Activated T-helper 2 cell treated with anti-CD3 and anti-CD28 coated beads, Interferon-gamma antibody, Interleukin-2, Interleukin-4, amounts not matched to agents 10 μg/mL and 5 μg/mL and 100 μg/mL, durations not matched to agents 14 hours and 24 hours and 36 hours (primary cell): ENCODE results near the gene PRDM1. TPM values are rescaled to one million over a fixed set of nuclear protein-coding genes. Genes with fewer than 3 reads are reported as not detected.

Experiments
- DNase-seq: peaks from one replicate; pipeline ENCODE4 v3.0.0; 2021; ENCODE audit warnings: low spot score
- H3K27ac Mint-ChIP-seq: one replicate; pipeline ENCODE4 v1.8.0; 2021; ENCODE audit warnings: mixed read lengths
- H3K27me3 Mint-ChIP-seq: one replicate; pipeline ENCODE4 v1.8.0; 2021; ENCODE audit warnings: low read depth, mixed read lengths
- H3K36me3 Mint-ChIP-seq: one replicate; pipeline ENCODE4 v1.8.0; 2021; ENCODE audit warnings: low read depth, mixed read lengths
- H3K4me1 Mint-ChIP-seq: one replicate; pipeline ENCODE4 v1.8.0; 2021; ENCODE audit warnings: low read depth, mixed read lengths
- H3K4me3 Mint-ChIP-seq: one replicate; pipeline ENCODE4 v1.8.0; 2021; ENCODE audit warnings: low read depth, mild to moderate bottlenecking, moderate library complexity, mixed read lengths
- H3K9me3 Mint-ChIP-seq: one replicate; pipeline ENCODE4 v1.8.0; 2021; ENCODE audit warnings: mixed read lengths
- intact Hi-C: fragments of 100-400 bp; cut with micrococcal nuclease; formaldehyde crosslinking; loops from one replicate; pipeline ENCODE4 v1.15.1; 2023
- total RNA-seq: library from RNA; stranded (reverse); gene quantifications from 2 replicates; pipeline ENCODE4 v1.2.3, GENCODE V29; 2022

The PRDM1 gene
- total RNA-seq, 1 donor from 2014 or later: 52.3 TPM

DNA sequence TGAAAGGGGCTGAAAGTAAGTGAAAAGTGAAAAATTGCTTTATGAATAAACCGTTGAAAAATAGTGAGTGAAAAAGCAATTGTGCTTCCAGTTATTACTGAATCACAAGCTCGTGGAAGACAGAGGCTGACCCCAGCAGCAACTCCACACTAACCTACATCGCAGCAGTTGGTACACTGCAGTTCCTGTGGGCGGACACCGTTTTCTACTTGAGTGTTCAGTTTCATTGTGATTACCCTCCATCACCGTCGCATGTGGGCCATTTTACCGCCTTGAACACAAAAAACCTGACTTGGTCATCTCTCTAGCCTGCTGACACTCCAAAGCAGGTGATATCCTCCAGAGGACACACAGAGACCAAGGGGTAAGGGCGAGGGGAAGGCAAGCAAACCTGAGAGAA lies 28.4 kb downstream of the PRDM1 start:
- intact Hi-C loops: loop anchor here (1.0 kb wide), 5 partner anchors 12 to 72 kb away; no protein-coding TSS in a partner anchor
- DNase-seq: peak; percentile 55
- peak overlapping the region; percentile 78 for H3K27ac Mint-ChIP-seq
- peaks cover 89% of the 10 kb centered on the region for H3K4me1 Mint-ChIP-seq
- peak overlapping the region; percentile 31 for H3K4me3 Mint-ChIP-seq
- no peaks in the 10 kb centered on the region for H3K27me3 Mint-ChIP-seq
- H3K9me3 Mint-ChIP-seq: peaks cover 5% of the 10 kb centered on the region
- peaks cover 20% of the 10 kb centered on the region for H3K36me3 Mint-ChIP-seq

GRCh38 chr6:106115286-106115685 lies 29.1 kb downstream of the PRDM1 start:
- no peak for DNase-seq
- Mint-ChIP-seq H3K4me3 (no peak overlapping the region), H3K27ac (peak overlapping the region; percentile 78), H3K9me3 (peaks cover 5% of the 10 kb centered on the region), H3K4me1 (peaks cover 90% of the 10 kb centered on the region), H3K36me3 (peaks cover 19% of the 10 kb centered on the region), H3K27me3 (no peaks in the 10 kb centered on the region)
- intact Hi-C loops: no loop called here

DNA sequence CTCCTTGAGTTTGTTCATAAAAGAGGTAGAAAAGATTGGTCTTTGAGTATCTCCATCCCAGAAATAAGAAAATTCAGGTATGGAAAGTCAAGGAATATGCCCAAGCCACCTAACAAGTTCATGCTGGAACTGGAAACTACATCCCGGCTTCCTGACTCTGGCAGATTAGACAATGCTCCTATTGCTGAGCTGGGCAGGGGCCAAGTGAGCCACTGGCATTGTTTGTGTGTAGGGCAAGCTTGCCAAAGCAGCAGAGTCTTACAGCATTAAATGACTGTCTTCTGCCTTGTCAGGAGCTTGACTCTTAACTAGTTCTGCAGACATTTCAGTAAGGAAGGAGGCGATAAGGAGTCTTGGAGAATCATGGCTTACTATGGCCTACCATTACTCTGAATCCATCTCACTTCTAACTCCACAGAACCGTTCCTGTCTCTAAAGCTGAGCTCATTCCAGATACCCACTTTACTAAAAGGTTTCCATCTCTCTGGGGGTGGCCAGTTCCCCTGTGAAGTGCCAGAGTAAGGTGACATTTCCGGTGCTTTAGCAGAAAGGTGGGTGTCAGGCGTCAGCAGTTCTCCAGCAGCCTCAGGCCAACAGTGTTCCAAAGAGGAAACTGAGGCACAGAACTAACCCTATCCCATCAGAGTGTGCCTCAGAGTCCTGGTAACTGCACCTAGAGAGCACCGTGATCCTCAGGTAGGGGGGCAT lies 30.1 kb downstream of the PRDM1 start:
- Mint-ChIP-seq H3K27me3 (no peaks in the 10 kb centered on the region), H3K9me3 (peaks cover 5% of the 10 kb centered on the region), H3K27ac (no peak overlapping the region), H3K36me3 (peaks cover 14% of the 10 kb centered on the region), H3K4me1 (peaks cover 91% of the 10 kb centered on the region), H3K4me3 (no peak overlapping the region)
- intact Hi-C loops: no loop called here
- DNase-seq: no peak

DNA sequence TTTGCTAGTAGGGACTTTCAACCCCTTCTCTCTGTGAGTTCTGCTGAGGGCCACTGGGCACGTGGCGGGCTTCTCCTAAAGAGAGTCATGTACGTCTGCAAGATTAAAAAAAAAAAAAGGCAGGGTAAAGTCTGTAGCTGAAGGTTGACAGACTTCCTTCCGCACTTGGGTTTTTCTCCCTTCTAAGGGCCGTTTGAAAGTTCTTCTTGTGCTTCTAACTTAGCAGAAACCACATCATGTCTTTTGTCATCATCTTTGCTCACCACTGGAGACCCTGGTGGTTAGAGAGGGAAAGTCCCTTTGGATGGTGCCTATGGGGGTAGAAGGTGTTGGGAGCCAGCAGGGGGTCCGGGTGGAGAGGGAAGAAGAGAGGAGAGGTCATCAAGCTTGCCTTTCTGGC lies 31.4 kb downstream of the PRDM1 start:
- Mint-ChIP-seq H3K27me3 (no peaks in the 10 kb centered on the region), H3K4me1 (peaks cover 88% of the 10 kb centered on the region), H3K36me3 (peaks cover 14% of the 10 kb centered on the region), H3K27ac (peak overlapping the region; percentile 79), H3K9me3 (peaks cover 5% of the 10 kb centered on the region), H3K4me3 (no peak overlapping the region)
- DNase-seq: peak; percentile 48
- intact Hi-C loops: loop anchor here (1.0 kb wide), 1 partner anchor 9 kb away; no protein-coding TSS in a partner anchor

- peak overlapping the region; percentile 77 for H3K27ac Mint-ChIP-seq
- no peaks in the 10 kb centered on the region for H3K27me3 Mint-ChIP-seq
- H3K4me1 Mint-ChIP-seq: peaks cover 86% of the 10 kb centered on the region
- peak overlapping the region; percentile 34 for H3K4me3 Mint-ChIP-seq
- DNase-seq: no peak
- peaks cover 5% of the 10 kb centered on the region for H3K9me3 Mint-ChIP-seq
- intact Hi-C loops: no loop called here
- peaks cover 18% of the 10 kb centered on the region for H3K36me3 Mint-ChIP-seq
These were observed 32.8 kb downstream of the PRDM1 start for GRCh38 chr6:106118835-106119431.

DNA sequence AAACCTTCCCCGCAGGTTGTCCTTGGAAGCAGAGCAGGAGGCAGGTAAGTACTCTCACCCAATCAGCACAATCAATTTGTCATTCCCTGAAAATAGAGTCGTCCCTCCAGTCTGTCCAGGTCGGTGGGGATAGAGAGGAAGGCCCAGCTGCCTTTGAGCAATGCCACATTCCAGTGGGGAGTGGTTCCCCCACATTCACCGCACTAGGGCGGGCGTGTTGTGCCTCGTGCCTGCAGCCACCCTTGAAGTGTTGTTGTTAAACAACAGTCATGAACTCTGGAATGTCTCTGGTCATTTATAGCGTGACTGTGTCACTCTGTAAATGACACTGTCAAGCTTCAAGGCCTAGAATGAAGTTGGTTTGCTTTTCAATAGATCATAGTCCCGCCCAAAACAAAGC lies 33.4 kb downstream of the PRDM1 start:
- Mint-ChIP-seq H3K9me3 (peaks cover 5% of the 10 kb centered on the region), H3K27me3 (no peaks in the 10 kb centered on the region), H3K4me1 (peaks cover 85% of the 10 kb centered on the region), H3K36me3 (peaks cover 18% of the 10 kb centered on the region), H3K27ac (peak overlapping the region; percentile 77), H3K4me3 (no peak overlapping the region)
- intact Hi-C loops: no loop called here
- no peak for DNase-seq

DNA sequence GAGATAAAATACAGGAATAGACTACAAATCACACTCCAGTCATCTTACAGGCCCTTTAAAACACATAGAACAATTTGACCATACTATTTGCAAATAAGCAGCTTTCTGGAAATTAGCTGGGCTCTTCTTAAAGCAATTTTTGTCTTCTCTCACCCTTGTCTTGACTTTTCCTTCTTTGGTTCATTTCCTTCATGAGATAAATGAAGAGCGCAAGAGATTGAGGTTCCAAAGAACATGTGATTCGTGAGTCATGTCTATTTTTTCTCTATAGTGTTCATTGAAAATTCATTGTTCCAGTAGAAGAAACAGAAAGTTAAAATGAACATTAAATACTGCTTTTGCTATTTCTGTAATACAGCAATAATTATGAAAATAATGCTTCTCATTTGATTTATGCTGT lies 33.9 kb downstream of the PRDM1 start:
- H3K4me1 Mint-ChIP-seq: peaks cover 84% of the 10 kb centered on the region
- peaks cover 5% of the 10 kb centered on the region for H3K9me3 Mint-ChIP-seq
- intact Hi-C loops: no loop called here
- no peak for DNase-seq
- no peak overlapping the region for H3K4me3 Mint-ChIP-seq
- peak overlapping the region; percentile 77 for H3K27ac Mint-ChIP-seq
- peaks cover 18% of the 10 kb centered on the region for H3K36me3 Mint-ChIP-seq
- H3K27me3 Mint-ChIP-seq: no peaks in the 10 kb centered on the region

DNA sequence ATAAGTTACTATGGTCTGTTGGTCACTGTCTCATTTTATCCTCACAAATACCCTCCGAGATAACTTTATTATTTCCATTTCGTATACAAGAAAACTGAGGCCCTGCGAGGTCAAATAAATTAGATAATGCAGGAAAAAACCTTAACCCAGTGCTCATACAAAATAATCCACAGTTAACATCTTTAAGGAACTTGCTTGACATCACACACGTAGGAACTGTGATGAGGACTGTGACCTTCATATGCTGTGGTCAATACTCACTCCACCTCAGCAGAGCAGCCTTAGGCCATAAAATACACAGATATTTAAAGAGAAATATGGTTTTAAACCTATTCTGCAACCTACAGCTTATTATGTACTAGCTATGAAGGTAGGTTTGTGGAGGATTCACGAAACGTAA lies 34.3 kb downstream of the PRDM1 start:
- Mint-ChIP-seq H3K27me3 (no peaks in the 10 kb centered on the region), H3K36me3 (peaks cover 18% of the 10 kb centered on the region), H3K27ac (peak overlapping the region; percentile 77), H3K4me3 (no peak overlapping the region), H3K4me1 (peaks cover 83% of the 10 kb centered on the region), H3K9me3 (peaks cover 5% of the 10 kb centered on the region)
- intact Hi-C loops: no loop called here
- no peak for DNase-seq

DNA sequence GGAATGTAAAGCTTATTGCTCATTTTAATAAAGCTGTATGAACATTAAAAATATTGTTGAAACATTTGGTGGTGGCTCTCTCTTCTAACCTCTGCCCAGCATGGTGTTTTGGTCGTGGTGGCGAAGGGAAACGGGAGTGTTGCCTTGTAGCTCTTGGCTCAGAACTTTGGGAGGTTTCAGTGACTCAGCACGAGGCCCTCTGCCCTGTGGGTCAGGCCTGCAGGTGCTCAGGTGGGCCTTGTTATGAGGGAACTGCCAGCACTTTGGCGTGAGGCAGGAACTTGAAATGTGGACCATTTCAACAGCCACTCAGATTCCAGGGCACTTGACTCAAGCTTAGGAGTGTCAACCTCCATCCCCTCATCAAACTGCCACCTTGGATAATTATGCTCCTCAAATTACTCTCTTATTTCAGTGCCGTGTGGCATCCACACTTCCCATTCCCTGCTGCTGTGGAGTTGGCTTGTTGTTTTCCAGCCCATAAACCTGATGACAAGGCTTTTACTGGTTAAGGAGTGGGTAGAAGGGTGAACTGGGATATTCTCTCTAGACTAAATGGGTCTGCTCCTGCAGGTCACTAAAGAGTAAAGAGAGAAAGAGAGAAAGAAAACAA lies 36.3 kb downstream of the PRDM1 start:
- peaks cover 18% of the 10 kb centered on the region for H3K36me3 Mint-ChIP-seq
- H3K4me1 Mint-ChIP-seq: peaks cover 77% of the 10 kb centered on the region
- no peak for DNase-seq
- intact Hi-C loops: no loop called here
- H3K4me3 Mint-ChIP-seq: no peak overlapping the region
- H3K27me3 Mint-ChIP-seq: no peaks in the 10 kb centered on the region
- peaks cover 5% of the 10 kb centered on the region for H3K9me3 Mint-ChIP-seq
- no peak overlapping the region for H3K27ac Mint-ChIP-seq

DNA sequence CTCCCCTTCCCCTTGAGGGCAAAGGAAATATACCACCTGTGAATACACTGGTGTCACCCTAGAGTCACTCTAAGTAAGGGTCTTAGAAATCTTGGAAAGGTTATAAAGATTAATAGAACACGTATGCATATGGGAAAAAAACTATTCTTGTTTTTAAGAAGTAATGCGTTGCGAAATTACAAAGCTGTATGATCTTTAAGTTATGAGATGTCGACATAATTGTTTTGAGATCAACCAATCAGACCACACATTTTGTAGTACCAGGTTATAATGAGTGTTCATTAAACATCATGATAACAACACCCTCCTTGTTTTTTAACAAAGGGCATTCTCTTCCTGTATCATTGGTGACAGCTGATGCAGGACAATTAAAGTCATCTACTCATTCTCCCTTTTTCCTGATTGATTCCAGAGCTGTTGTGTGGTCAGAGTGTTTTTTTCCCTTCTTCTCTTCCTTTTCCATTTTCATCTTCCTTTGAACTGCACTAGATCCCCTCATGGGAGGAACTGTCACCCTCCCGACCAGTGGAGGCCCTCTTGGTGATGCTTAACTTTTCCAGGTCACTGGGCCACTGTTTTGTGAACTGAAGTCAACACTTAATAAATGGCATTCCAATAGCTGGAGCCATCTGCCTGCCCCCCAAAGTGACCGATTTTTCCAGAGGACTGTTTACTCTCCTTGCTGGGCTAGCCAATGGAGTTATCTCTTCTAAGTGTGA lies 37.0 kb downstream of the PRDM1 start:
- H3K4me1 Mint-ChIP-seq: peaks cover 71% of the 10 kb centered on the region
- H3K27ac Mint-ChIP-seq: peak overlapping the region; percentile 15
- no peaks in the 10 kb centered on the region for H3K27me3 Mint-ChIP-seq
- H3K36me3 Mint-ChIP-seq: peaks cover 16% of the 10 kb centered on the region
- no peak overlapping the region for H3K4me3 Mint-ChIP-seq
- H3K9me3 Mint-ChIP-seq: peaks cover 5% of the 10 kb centered on the region
- intact Hi-C loops: no loop called here
- DNase-seq: no peak

- no peak for DNase-seq
- H3K4me1 Mint-ChIP-seq: peaks cover 67% of the 10 kb centered on the region
- H3K27me3 Mint-ChIP-seq: no peaks in the 10 kb centered on the region
- H3K36me3 Mint-ChIP-seq: peaks cover 14% of the 10 kb centered on the region
- H3K9me3 Mint-ChIP-seq: peaks cover under 1% of the 10 kb centered on the region
- no peak overlapping the region for H3K4me3 Mint-ChIP-seq
- H3K27ac Mint-ChIP-seq: no peak overlapping the region
- intact Hi-C loops: no loop called here
These were observed 37.9 kb downstream of the PRDM1 start for GRCh38 chr6:106124015-106124414.

DNA sequence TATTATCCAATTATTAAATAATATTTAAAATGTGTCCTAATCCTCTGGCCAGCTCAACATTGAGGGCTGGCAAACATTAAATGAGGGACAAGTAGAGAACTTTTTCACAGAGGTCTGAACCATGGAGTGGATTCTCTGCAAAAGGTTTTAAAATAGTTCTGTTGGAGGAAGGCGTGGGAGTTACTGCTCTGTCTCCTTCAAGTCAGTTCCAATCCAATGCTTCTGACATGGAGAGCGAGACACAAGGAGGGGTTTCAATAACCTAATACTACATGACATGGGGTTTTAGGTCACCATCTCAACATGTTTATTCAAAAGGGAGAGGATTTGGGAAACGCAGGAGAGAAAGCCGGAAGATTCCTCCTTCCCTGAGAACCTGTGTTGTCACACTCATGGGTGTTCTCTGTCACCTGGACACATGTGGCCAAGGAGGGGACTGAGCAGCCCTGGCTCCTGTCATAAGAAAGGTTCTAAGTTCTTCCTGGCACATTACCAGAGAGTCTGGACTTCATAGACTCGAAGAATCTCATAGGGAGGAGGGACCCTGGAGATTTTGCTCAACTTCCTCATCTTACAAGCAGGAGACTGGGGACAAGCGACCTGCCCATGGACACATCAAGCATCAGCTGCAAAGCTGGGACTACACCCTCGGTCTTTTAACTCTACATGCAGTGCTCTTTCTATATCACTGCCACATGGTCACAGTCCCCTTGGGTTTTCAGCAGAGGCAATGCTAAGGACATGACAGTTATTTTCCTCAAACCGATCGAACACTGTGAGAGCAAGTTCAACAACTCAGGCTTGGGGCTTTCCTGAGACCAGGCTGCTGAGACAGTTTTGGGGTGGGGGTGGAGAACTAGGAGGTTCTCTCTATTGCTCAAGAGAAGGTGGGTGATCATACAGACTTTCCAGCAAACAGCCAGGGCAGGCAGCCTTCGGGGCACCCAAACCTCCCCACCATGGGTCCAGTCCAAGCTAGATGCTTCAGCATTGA lies 38.6 kb downstream of the PRDM1 start:
- intact Hi-C loops: no loop called here
- Mint-ChIP-seq H3K4me1 (peaks cover 64% of the 10 kb centered on the region), H3K4me3 (no peak overlapping the region), H3K27ac (peak overlapping the region; percentile 48), H3K9me3 (no peaks in the 10 kb centered on the region), H3K27me3 (no peaks in the 10 kb centered on the region), H3K36me3 (peaks cover 8% of the 10 kb centered on the region)
- DNase-seq: no peak
